AG04450 (cell line): ENCODE data around the gene FOXP2. TPM values are rescaled to one million over a fixed set of nuclear protein-coding genes. Genes with fewer than 3 reads are reported as not detected.
"Not testable (repeated sequence)": the region's sequence is repeated elsewhere in the genome, so short reads cannot be mapped to it uniquely, and the experiment has no call there.

Experiments used
- CTCF ChIA-PET: fragments of 300-600, 350-600 bp; formaldehyde crosslinking; extraction: SDS; loops from one replicate; lab custom pipeline; 2022; ENCODE audit warnings: antibody characterized with exemption, inconsistent platforms; lab: Charles Lee
- POLR2A ChIA-PET: fragments of 350-600 bp; formaldehyde crosslinking; extraction: SDS; loops from one replicate; lab custom pipeline; 2021; ENCODE audit warnings: antibody characterized with exemption, inconsistent platforms; lab: Yijun Ruan, JAX
- DNase-seq: peaks from one replicate; pipeline ENCODE4 v3.0.0-alpha.2; 2011; ENCODE audit warnings: low read depth, low spot score
- H3K27ac ChIP-seq: one replicate; pipeline ENCODE4 v1.5.1; 2012; ENCODE audit warnings: low read depth, low read length, control low read depth
- H3K27me3 ChIP-seq: one replicate; pipeline ENCODE4 v1.6.0; 2012; ENCODE audit warnings: low read length; ENCODE audit not compliant: control insufficient read depth, insufficient read depth
- H3K4me3 ChIP-seq: 2 replicates; pipeline ENCODE4 v1.5.1; 2011; ENCODE audit warnings: mild to moderate bottlenecking, low read depth, low read length, control low read depth
- H3K9me3 ChIP-seq: 2 replicates; pipeline ENCODE4 v1.5.1; 2012; ENCODE audit warnings: low read length; ENCODE audit not compliant: control insufficient read depth, insufficient read depth
- polyA plus RNA-seq: library from polyadenylated mRNA; depleted of rRNA; stranded (reverse); fragments of >200 nt; gene quantifications from 2 replicates; pipeline ENCODE4 v1.2.3, GENCODE V29; 2011
- TF ChIP-seq, protein P1 (sequence below): IDR thresholded peaks from 2 replicates; pipeline ENCODE4 v1.5.1; 2011; ENCODE audit warnings: low read depth, low read length, control low read depth, inconsistent platforms

FOXP2 gene
- polyA plus RNA-seq, 1 experiment = 2.8 TPM

DNA sequence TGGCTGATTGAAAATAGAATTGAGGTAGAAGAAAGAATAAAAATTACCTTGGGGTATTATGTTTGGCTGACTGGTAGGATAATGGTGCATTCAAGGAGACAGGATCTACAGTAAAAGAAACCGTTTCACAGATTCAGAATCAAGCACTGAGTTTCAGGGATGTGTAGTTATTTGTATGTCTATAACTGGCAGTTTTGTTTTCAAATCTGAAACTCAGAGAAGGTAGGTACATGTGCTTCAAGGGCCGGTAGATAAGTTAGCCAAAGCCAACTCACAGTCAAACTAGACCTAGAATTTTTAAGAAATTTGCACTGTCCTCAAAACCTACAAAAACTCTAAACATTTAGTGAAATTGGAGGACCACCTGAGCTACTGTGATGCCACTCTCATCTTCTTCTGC lies 191.5 kb downstream of the FOXP2 start:
- no peak overlapping the region for H3K4me3 ChIP-seq
- H3K9me3 ChIP-seq = no peaks in the 10 kb centered on the region
- H3K27me3 ChIP-seq = no peaks in the 10 kb centered on the region
- ChIA-PET POLR2A (no interaction called here), CTCF (no interaction called here)
- TF ChIP-seq, protein P1, sequence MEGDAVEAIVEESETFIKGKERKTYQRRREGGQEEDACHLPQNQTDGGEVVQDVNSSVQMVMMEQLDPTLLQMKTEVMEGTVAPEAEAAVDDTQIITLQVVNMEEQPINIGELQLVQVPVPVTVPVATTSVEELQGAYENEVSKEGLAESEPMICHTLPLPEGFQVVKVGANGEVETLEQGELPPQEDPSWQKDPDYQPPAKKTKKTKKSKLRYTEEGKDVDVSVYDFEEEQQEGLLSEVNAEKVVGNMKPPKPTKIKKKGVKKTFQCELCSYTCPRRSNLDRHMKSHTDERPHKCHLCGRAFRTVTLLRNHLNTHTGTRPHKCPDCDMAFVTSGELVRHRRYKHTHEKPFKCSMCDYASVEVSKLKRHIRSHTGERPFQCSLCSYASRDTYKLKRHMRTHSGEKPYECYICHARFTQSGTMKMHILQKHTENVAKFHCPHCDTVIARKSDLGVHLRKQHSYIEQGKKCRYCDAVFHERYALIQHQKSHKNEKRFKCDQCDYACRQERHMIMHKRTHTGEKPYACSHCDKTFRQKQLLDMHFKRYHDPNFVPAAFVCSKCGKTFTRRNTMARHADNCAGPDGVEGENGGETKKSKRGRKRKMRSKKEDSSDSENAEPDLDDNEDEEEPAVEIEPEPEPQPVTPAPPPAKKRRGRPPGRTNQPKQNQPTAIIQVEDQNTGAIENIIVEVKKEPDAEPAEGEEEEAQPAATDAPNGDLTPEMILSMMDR = no peak
- no peak overlapping the region for H3K27ac ChIP-seq
- no peak for DNase-seq

DNA sequence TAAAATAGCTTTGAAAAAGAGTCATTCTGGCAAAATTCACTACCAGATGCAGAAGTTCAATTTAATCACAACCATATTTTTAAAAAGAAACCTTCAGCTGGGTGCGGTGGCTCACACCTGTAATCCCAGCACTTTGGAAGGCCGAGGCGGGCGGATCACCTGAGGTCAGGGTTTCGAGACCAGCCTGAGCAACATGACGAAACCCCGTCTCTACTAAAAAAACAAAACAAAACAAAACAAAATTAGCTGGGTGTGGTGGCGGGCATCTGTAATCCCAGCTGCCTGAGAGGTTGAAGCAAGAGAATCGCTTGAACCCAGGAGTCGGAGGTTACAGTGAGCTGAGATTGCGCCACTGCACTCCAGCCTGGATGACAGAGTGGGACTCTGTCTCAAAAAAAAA lies 194.2 kb downstream of the FOXP2 start:
- DNase-seq, H3K27ac ChIP-seq, CTCF ChIA-PET, H3K9me3 ChIP-seq, H3K27me3 ChIP-seq, H3K4me3 ChIP-seq, POLR2A ChIA-PET: not testable (repeated sequence)

DNA sequence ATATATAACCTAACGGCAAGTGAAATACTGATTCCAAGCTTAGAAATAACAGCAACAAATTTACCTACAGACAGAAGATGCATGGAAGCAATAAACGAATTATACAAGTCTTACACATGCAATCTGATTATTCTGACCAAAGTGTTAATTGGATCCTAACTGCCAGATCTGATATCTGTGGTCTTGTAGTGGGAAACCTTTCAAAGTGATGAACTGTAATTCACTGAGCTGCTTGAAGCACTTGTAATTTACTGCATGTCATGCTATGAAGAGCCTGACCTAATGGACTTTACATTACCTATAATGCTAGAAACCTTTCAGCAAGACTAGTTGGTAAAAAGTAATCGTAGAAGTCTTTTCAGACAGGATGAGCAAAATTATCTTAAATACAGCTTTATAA lies 205.6 kb downstream of the FOXP2 start:
- no peaks in the 10 kb centered on the region for H3K9me3 ChIP-seq
- ChIA-PET POLR2A (no interaction called here), CTCF (no interaction called here)
- no peak for DNase-seq
- H3K4me3 ChIP-seq = no peak overlapping the region
- no peaks in the 10 kb centered on the region for H3K27me3 ChIP-seq
- no peak overlapping the region for H3K27ac ChIP-seq
- TF ChIP-seq, protein P1 = no peak

DNA sequence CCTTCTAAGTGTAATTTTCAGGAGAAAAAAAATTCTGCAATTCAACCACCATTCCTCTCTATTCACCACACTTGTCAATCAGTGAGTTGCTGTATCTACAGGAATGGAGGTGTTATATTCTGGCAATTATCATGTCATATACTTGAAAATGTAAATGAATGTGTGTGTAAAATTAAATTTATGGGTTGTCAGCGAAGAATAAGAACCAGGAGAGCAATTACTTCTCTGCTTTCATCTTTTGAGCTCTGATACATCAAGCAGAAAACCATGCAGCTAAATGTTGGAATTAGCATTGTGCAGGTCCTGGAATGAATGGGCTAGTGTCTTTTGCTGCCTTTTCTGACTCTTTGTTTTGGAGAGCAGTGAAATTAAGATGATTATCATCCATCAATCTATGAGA lies 207.6 kb downstream of the FOXP2 start:
- POLR2A ChIA-PET = no interaction called here
- no peaks in the 10 kb centered on the region for H3K27me3 ChIP-seq
- CTCF ChIA-PET = interaction anchor here (1.0 kb wide), 1 partner anchor 11 kb away, joined by 3 read pairs; no protein-coding TSS in a partner anchor
- H3K27ac ChIP-seq = no peak overlapping the region
- TF ChIP-seq, protein P1 = no peak
- no peaks in the 10 kb centered on the region for H3K9me3 ChIP-seq
- DNase-seq = no peak
- no peak overlapping the region for H3K4me3 ChIP-seq

DNA sequence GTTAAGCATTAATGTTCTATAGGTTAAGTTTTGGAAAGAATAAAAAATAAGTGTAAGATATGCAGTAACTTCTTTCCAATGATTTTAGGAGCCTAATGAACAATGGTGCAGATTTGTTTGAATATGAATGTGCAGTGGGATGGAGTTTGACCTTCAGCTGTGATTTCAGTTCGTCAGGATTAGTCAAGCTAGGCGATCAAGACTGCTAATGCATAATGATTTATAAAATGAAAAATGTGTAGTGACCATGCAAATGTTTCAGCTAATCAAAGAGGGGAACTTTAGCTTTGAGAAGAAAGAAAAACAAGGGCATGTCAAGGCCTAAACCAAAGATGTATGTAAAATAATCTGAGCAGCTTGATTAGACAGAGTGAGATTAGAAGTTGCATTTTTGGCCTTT lies 208.5 kb downstream of the FOXP2 start:
- TF ChIP-seq, protein P1 = no peak
- no peak overlapping the region for H3K4me3 ChIP-seq
- H3K27me3 ChIP-seq = no peaks in the 10 kb centered on the region
- ChIA-PET CTCF (no interaction called here), POLR2A (no interaction called here)
- DNase-seq = no peak
- no peak overlapping the region for H3K27ac ChIP-seq
- no peaks in the 10 kb centered on the region for H3K9me3 ChIP-seq

DNA sequence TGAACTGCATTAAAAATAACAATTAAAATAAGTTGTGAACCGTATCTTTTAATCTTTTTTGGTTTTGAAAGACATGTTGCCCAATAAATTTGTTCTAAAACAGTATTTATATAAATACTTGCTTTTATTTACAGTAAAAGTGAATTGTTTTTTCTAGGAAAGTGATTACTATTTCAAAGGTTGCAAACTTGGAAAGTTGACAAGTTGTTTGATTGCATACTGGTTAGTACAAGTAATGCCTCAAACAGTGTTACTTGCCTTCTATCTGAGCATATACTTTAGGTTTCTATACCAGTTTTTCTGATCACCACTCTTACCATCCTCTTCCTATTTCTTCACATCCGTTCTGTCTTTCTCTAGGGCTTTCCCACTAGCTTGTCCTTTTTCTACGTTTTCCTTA lies 212.6 kb downstream of the FOXP2 start:
- no peak for DNase-seq
- Histone ChIP-seq H3K4me3 (no peak overlapping the region), H3K27me3 (no peaks in the 10 kb centered on the region), H3K27ac (no peak overlapping the region), H3K9me3 (no peaks in the 10 kb centered on the region)
- TF ChIP-seq, protein P1 = no peak
- POLR2A ChIA-PET = interaction anchor here (0.6 kb wide), 1 partner anchor 49 kb away, joined by 3 read pairs; no protein-coding TSS in a partner anchor
- CTCF ChIA-PET = interaction anchor here (1.4 kb wide), 1 partner anchor 1053 kb away, joined by 3 read pairs; no protein-coding TSS in a partner anchor
